ENCODE measurements around the gene PREX1.

PREX1 gene

DNA sequence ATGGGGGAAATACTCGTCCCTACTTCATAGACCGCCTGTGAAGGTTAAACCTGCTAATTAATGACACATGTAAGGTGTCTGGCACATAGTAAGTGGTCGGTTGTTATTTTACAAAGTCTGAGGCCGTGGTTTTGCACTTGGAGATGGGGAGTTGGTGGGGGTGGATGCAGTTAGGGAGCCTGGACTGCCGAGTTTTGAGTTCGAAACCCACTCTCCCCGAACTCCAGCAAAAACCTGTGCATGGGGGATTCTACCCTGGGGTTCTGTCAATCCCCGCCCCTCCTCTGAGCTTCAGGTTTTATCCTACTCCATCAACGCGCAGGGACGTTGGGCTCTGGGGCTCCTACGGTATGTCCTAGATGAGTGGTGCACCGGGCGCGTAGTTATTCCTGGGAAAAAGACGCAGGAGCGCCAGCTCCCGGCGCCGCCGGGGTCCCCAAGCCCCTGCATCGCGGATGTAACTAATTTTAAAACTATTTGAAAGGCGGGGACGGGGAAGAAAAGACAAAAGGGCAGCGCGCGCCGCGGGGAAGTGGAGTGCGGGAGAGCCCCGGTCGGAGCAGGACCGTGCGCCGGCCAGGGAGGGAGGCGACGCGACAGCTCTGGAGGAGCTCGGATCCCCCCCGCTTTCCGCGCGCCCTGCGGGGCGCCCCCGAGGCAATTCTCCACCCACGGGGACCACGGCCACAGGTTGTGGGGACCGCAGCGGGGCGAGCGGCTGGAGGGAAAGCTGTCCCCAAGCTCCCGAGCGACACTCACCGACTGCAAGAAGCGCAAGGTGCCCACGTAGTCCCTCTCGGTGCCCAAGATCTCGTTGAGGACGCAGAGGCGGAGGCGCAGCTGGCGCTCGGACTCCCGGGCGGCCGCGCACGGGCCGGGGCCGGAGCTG is 672 bp downstream of the PREX1 start:
- H3K27ac ChIP-seq = peak overlapping the region; percentile 52 to 94 (median 84)
- H3K4me3 ChIP-seq = peak overlapping the region; percentile 44 to 68 (median 63)

DNA sequence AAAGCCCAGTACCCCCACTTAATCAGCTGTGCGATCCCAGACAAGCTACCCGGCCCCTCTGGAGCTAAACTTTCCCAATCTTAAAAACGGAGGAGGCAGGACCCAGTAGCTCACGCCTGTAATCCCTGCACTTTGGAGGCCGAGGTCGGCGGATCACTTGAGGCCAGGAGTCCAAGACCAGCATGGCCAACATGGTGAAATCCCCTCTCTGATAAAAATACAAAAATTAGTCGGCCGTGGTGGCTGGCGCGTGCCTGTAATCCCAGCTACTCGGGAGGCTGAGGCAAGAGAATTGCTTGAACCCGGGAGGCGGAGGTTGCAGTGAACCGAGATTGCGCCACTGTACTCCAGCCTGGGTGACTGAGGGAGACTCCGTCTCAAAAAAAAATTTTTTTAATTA is 1.3 kb downstream of the PREX1 start:
- Histone ChIP-seq H3K27ac (peak overlapping the region in 20 of 21 experiments; percentile 5 to 94 (median 84)), H3K4me3 (peak overlapping the region; percentile 44 to 68 (median 63))

- peak overlapping the region; percentile 44 to 68 (median 63) for H3K4me3 ChIP-seq
Observed at GRCh38 chr20:48826069-48826468, 1.7 kb downstream of the PREX1 start.

GRCh38 chr20:48825566-48825920 is 2.3 kb downstream of the PREX1 start:
- Histone ChIP-seq H3K27ac (peak overlapping the region in 19 of 21 experiments; percentile 5 to 94 (median 85)), H3K4me3 (peak overlapping the region; percentile 44 to 68 (median 63))

More at GRCh38 chr20:48826069-48826468, 1.7 kb downstream of the PREX1 start:
- H3K27ac ChIP-seq = peak overlapping the region in 20 of 21 experiments; percentile 5 to 94 (median 84)

- H3K4me3 ChIP-seq = peak overlapping the region in 6 of 7 experiments; percentile 5 to 68 (median 58)
- peak overlapping the region in 18 of 21 experiments; percentile 13 to 94 (median 74) for H3K27ac ChIP-seq
Observed at GRCh38 chr20:48824830-48825565, 2.8 kb downstream of the PREX1 start.

- H3K4me3 ChIP-seq = no peak overlapping the region
- peak overlapping the region in 13 of 21 experiments; percentile 39 to 94 (median 85) for H3K27ac ChIP-seq
Observed at GRCh38 chr20:48823960-48824498, 3.8 kb downstream of the PREX1 start.

GRCh38 chr20:48823476-48823875 is 4.3 kb downstream of the PREX1 start:
- Histone ChIP-seq H3K4me3 (peak overlapping the region in 3 of 7 experiments; percentile 1 to 11 (median 9)), H3K27ac (peak overlapping the region in 18 of 21 experiments; percentile 1 to 94 (median 76))

- Histone ChIP-seq H3K4me3 (peak overlapping the region in 3 of 7 experiments; percentile 1 to 11 (median 9)), H3K27ac (peak overlapping the region in 18 of 21 experiments; percentile 1 to 94 (median 76))
Observed at GRCh38 chr20:48822879-48823385, 4.9 kb downstream of the PREX1 start.

DNA sequence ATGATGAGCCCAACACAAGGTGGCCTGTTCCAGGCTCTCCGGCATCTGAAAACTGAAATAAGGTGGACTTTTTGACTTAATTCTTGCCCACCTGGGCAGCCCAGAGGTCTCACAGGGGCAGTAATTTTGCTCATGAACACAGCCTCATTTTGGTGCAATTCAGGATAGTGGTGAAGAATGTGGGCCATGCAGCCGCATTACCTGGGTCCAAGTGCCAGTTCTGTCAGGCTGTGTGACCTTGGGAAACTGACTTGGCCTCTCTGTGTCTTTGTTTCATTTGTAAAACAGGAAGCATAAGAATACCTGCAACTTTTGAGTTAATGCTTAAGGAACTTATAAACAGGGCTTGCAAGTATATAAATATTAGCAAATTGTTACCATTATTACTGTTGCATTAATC is 5.6 kb downstream of the PREX1 start:
- Histone ChIP-seq H3K4me3 (no peak overlapping the region), H3K27ac (peak overlapping the region in 11 of 21 experiments; percentile 9 to 94 (median 84))

GRCh38 chr20:48821261-48821920 is 6.4 kb downstream of the PREX1 start:
- Histone ChIP-seq H3K27ac (peak overlapping the region in 10 of 21 experiments; percentile 9 to 94 (median 84)), H3K4me3 (peak overlapping the region in 1 of 7 experiments; percentile 19)

DNA sequence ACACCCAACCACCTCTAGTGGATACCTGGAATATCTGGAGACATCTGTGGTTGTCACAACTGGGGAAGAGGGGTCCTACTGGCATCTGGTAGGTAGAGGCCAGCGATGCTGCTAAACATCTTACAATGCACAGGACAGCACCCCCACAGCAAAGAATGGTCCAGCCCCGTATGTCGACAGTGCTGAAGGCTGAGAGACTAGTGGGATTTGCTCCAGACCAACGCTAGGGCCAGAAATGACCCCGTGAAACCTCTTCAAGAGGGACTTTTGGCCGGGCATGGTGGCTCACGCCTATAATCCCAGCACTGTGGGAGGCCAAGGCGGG is 7.2 kb downstream of the PREX1 start:
- H3K4me3 ChIP-seq = no peak overlapping the region
- peak overlapping the region in 12 of 21 experiments; percentile 26 to 94 (median 68) for H3K27ac ChIP-seq

GRCh38 chr20:48819821-48820648 is 7.8 kb downstream of the PREX1 start:
- peak overlapping the region in 14 of 21 experiments; percentile 9 to 94 (median 64) for H3K27ac ChIP-seq

GRCh38 chr20:48819089-48819488 is 8.7 kb downstream of the PREX1 start:
- no peak overlapping the region for H3K4me3 ChIP-seq
- peak overlapping the region in 12 of 21 experiments; percentile 15 to 94 (median 72) for H3K27ac ChIP-seq

More at GRCh38 chr20:48819821-48820648, 7.8 kb downstream of the PREX1 start:
- H3K4me3 ChIP-seq = peak overlapping the region in 1 of 7 experiments; percentile 17

DNA sequence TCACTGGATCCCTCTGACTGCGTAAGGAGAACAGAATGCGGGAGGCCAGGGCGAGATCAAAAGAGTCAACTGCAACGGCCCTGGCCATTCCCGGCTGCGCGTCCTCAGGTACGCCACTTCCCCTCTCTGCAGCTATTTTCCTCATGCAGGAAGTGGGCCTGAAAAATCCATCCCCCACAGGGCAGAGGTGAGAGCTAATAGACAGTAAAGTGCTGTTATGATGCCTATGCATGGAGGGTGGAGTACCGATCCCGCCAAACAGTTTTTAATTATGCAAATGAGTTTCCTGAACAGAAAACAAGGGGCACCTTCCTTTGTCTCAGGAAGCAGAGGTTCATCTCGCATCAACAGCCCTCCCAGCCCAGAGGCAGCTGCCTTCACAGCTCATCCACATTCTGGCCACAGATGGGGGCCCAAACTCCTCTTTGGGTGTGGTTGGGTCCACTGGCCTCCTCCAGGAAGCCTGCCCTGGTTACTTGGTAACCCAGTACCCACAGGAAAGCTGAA is 9.3 kb downstream of the PREX1 start:
- peak overlapping the region in 12 of 21 experiments; percentile 15 to 94 (median 72) for H3K27ac ChIP-seq
- no peak overlapping the region for H3K4me3 ChIP-seq

DNA sequence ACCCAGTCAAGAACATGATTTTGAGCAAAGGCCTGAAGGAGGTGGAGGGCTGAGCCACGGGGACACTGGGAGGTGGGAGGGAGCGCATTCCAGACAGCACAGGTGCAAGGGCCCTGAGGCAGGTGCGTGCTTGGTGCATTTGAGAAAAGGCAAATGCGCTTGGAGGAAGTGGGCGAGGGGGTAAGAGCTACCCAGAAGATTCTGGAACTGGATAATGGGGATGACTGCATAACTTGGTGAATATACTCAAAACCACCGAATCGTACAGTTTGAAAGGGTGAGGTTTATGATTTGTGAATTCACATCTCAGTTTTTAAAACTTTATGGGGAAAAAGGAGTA is 9.8 kb downstream of the PREX1 start:
- Histone ChIP-seq H3K4me3 (no peak overlapping the region), H3K27ac (peak overlapping the region in 10 of 21 experiments; percentile 15 to 94 (median 74))

- H3K27ac ChIP-seq = peak overlapping the region in 8 of 21 experiments; percentile 6 to 94 (median 80)
- no peak overlapping the region for H3K4me3 ChIP-seq
Observed at GRCh38 chr20:48817367-48818030, 10.3 kb downstream of the PREX1 start.

Measured in skin epidermis (tissue), 12 donors.